ENCODE measurements around the gene OGFOD3. TPM values are rescaled to one million over a fixed set of nuclear protein-coding genes. Genes with fewer than 3 reads are reported as not detected.

Gene OGFOD3
- total and polyA plus RNA-seq, 9 of the 15 experiments (the other 6 are each of a cell fraction or from before 2014, with no cell fraction given): 0.69 to 44.7 (median 18.9) TPM

- H3K9me3 ChIP-seq (replicated peaks; ENCODE audit: control insufficient read depth, insufficient read depth, low read depth, low read length): no peaks in the 10 kb centered on the region
- peaks cover 80% of the 10 kb centered on the region for H3K79me2 ChIP-seq (ENCODE audit: control insufficient read depth, insufficient read depth, low read length)
- H2AFZ ChIP-seq (ENCODE audit: low read depth, low read length): no peak overlapping the region
- in situ Hi-C loops (cut with MboI): no loop called here
- CTCF ChIA-PET (ENCODE audit: low intra/inter-chr PET ratio): no interaction called here
- intact Hi-C loops (cut with micrococcal nuclease): no loop called here
- H3K9ac ChIP-seq (ENCODE audit: insufficient read depth in 1 of 2, low read depth in 2 of 2, low read length in 2 of 2): peak overlapping the region; percentile 54 to 87
- WGBS (ENCODE audit: insufficient coverage, low coverage, missing lambda C conversion rate): 0% methylated on average over 10 of the region's 10 CpGs
- peak; percentile 97 for FAIRE-seq
- H3K4me3 ChIP-seq: peak overlapping the region; percentile 2; the same call in 1 of the 2 replicates
- peak; percentile 72 to 98 (median 86) for DNase-seq (ENCODE audit: extremely low read depth in 1 of 4, low spot score in 3 of 4)
- ATAC-seq: peak; percentile 72
- H3K4me2 ChIP-seq (ENCODE audit: insufficient read depth, low read length): peak overlapping the region; percentile 79
- peaks cover 56 to 68% of the 10 kb centered on the region in 2 experiments for H3K4me1 ChIP-seq (replicated peaks in 1 of 2; ENCODE audit: control insufficient read depth in 2 of 2, insufficient read depth in 2 of 2, low read length in 2 of 2)
- H3K27me3 ChIP-seq (ENCODE audit: control insufficient read depth in 2 of 2, insufficient read depth in 2 of 2, low read length in 2 of 2): no peaks in the 10 kb centered on the region; a peak in 1 of 5 replicates
- H3K9me1 ChIP-seq (ENCODE audit: control insufficient read depth, insufficient read depth, low read length): peaks cover 6% of the 10 kb centered on the region
- BruUV-seq (replicated peaks): no TSS peak
- H3K27ac ChIP-seq (ENCODE audit: extremely low read depth, low read depth, low read length): peak overlapping the region; percentile 83
- H3K36me3 ChIP-seq (ENCODE audit: control insufficient read depth, insufficient read depth, low read length): peaks cover 70% of the 10 kb centered on the region
- H4K20me1 ChIP-seq (replicated peaks; ENCODE audit: control insufficient read depth, insufficient read depth, low read length): no peaks in the 10 kb centered on the region
- POLR2A ChIA-PET: interaction anchor here (0.6 to 1.5 kb wide), 7 partner anchors 13 to 134 kb away, joined by 3 to 5 read pairs (median 4); no protein-coding TSS in a partner anchor
- peak; percentile 96 for TF ChIP-seq MTA2 (IDR thresholded peaks at IDR 0.05; ENCODE audit: low read depth)
- 0 out of 2 replicates have a peak, but pooled peaks have one; percentile 10 for TF ChIP-seq EGR1 (conservative IDR thresholded peaks at IDR 0.05)
- peak; percentile 84 for TF ChIP-seq KLF1 (tag; IDR thresholded peaks at IDR 0.05)
- peak; percentile 72 for TF ChIP-seq FOSL1 (tag; conservative IDR thresholded peaks at IDR 0.05)
- TF ChIP-seq POLR2AphosphoS5 (IDR thresholded peaks at IDR 0.05; ENCODE audit: control insufficient read depth, insufficient read depth, low read depth, low read length): peak; percentile 99
- no peak for TF ChIP-seq ZNF140 (CRISPR knock-in tag; IDR thresholded peaks at IDR 0.05)
- TF ChIP-seq CHD4 (IDR thresholded peaks at IDR 0.05; ENCODE audit: insufficient read depth, insufficient replicate concordance, low read depth, low read length, poor library complexity, severe bottlenecking): no peak
- peak; percentile 46; the same call in 1 of the 2 replicates for TF ChIP-seq PHF21A (IDR thresholded peaks at IDR 0.05; ENCODE audit: borderline replicate concordance, low read depth)
- peak; percentile 98 for TF ChIP-seq FOXA1 (IDR thresholded peaks at IDR 0.05; ENCODE audit: borderline replicate concordance)
- TF ChIP-seq SMARCA5 (IDR thresholded peaks at IDR 0.05): peak; percentile 83
- peak; percentile 73; the same call in 1 of the 2 replicates for TF ChIP-seq ZKSCAN1 (IDR thresholded peaks at IDR 0.05; ENCODE audit: low read depth, low read length)
- TF ChIP-seq SIN3A (IDR thresholded peaks at IDR 0.05; ENCODE audit: borderline replicate concordance in 2 of 2, control insufficient read depth in 1 of 2, low read depth in 2 of 2, low read length in 2 of 2): peak; percentile 34 to 64; a peak in 1 of 4 replicates
- TF ChIP-seq FIP1L1 (IDR thresholded peaks at IDR 0.05; ENCODE audit: low read depth, low read length, poor library complexity, severe bottlenecking): no peak
- peak; percentile 56 for TF ChIP-seq ATF4 (CRISPR knock-in tag; IDR thresholded peaks at IDR 0.05)
- no peak for TF ChIP-seq ZNF134 (CRISPR knock-in tag; conservative IDR thresholded peaks at IDR 0.05)
- no peak for TF ChIP-seq ZNF707 (CRISPR knock-in tag; conservative IDR thresholded peaks at IDR 0.05)
- TF ChIP-seq HDAC8 (tag; IDR thresholded peaks at IDR 0.05): peak; percentile 60; the same call in 1 of the 2 replicates
- peak; percentile 83 for TF ChIP-seq SP1 (CRISPR knock-in tag; IDR thresholded peaks at IDR 0.05)
- TF ChIP-seq NCOA1 (IDR thresholded peaks at IDR 0.05; ENCODE audit: low read depth): peak; percentile 94
- 0 out of 2 replicates have a peak, but pooled peaks have one; percentile 66 for TF ChIP-seq ETS1 (conservative IDR thresholded peaks at IDR 0.05; ENCODE audit: control insufficient read depth, low read depth, low read length)
- TF ChIP-seq NCOA4 (IDR thresholded peaks at IDR 0.05; ENCODE audit: partially characterized antibody): peak; percentile 26
Observed at GRCh38 chr17:82461827-82462524, 43.6 kb upstream of the OGFOD3 start.
